Measurements from ENCODE around the gene ATP6AP2. TPM values are rescaled to one million over a fixed set of nuclear protein-coding genes. Genes with fewer than 3 reads are reported as not detected.

The ATP6AP2 gene
- total RNA-seq, 1 donor from 2014 or later: 74.9 TPM

GRCh38 chrX:40603446-40603845 lies 22.7 kb downstream of the ATP6AP2 start:
- H3K4me3 ChIP-seq (ENCODE audit: low read depth, low read length): no peak overlapping the region
- DNase-seq (ENCODE audit: low read depth): no peak
- no peak for TF ChIP-seq CTCF (conservative IDR thresholded peaks at IDR 0.05; ENCODE audit: low read depth, low read length)

GRCh38 chrX:40607381-40607780 lies 26.6 kb downstream of the ATP6AP2 start:
- DNase-seq (ENCODE audit: low read depth): no peak
- H3K4me3 ChIP-seq (ENCODE audit: low read depth, low read length): no peak overlapping the region
- TF ChIP-seq CTCF (conservative IDR thresholded peaks at IDR 0.05; ENCODE audit: low read depth, low read length): no peak

GRCh38 chrX:40612511-40612910 lies 31.7 kb downstream of the ATP6AP2 start:
- no peak for DNase-seq (ENCODE audit: low read depth)
- TF ChIP-seq CTCF (conservative IDR thresholded peaks at IDR 0.05; ENCODE audit: low read depth, low read length): no peak
- no peak overlapping the region for H3K4me3 ChIP-seq (ENCODE audit: low read depth, low read length)

GRCh38 chrX:40615976-40616375 lies 35.2 kb downstream of the ATP6AP2 start:
- no peak for DNase-seq (ENCODE audit: low read depth)
- no peak overlapping the region for H3K4me3 ChIP-seq (ENCODE audit: low read depth, low read length)
- TF ChIP-seq CTCF (conservative IDR thresholded peaks at IDR 0.05; ENCODE audit: low read depth, low read length): no peak

- TF ChIP-seq CTCF (conservative IDR thresholded peaks at IDR 0.05; ENCODE audit: low read depth, low read length): no peak
- no peak for DNase-seq (ENCODE audit: low read depth)
- no peak overlapping the region for H3K4me3 ChIP-seq (ENCODE audit: low read depth, low read length)
Measured at GRCh38 chrX:40617566-40617965, 36.8 kb downstream of the ATP6AP2 start.

- TF ChIP-seq CTCF (conservative IDR thresholded peaks at IDR 0.05; ENCODE audit: low read depth, low read length): no peak
- no peak overlapping the region for H3K4me3 ChIP-seq (ENCODE audit: low read depth, low read length)
- DNase-seq (ENCODE audit: low read depth): no peak
Measured at GRCh38 chrX:40622479-40623138, 41.8 kb downstream of the ATP6AP2 start.

GRCh38 chrX:40623139-40623536 lies 42.4 kb downstream of the ATP6AP2 start, which contains the start of gene MPC1L:
MPC1L (plus strand) TSS chrX:40623428; CDS start chrX:40623566, 138 bp downstream.
- TF ChIP-seq CTCF (conservative IDR thresholded peaks at IDR 0.05; ENCODE audit: low read depth, low read length): no peak
- DNase-seq (ENCODE audit: low read depth): no peak
- no peak within 1 kb of the TSS for H3K4me3 ChIP-seq (ENCODE audit: low read depth, low read length)
